Small intestine (tissue), 16 donors: Measurements from ENCODE around the gene ZC3HAV1L. TPM values are rescaled to one million over a fixed set of nuclear protein-coding genes. Genes with fewer than 3 reads are reported as not detected.
A peak's percentile ranks its signal among the peaks of the same experiment; 100 is the strongest.
"Not testable (repeated sequence)": the region's sequence is repeated elsewhere in the genome, so short reads cannot be mapped to it uniquely, and the experiment has no call there.

ENCODE experiments used
- DNase-seq, 2 donors: peaks; one replicate each; pipeline versions ENCODE4 v3.0.0 to v3.0.0-alpha.2; 2013
- FAIRE-seq: peaks from 2 replicates; lab custom pipeline; 2012; peaks lifted over from hg19 to GRCh38; lab: Jason Lieb, UNC
- H3K27ac ChIP-seq, 3 donors: one replicate each; pipeline ENCODE4 v1.5.1; 2013; ENCODE audit warnings: low read length in 2 of 3, mild to moderate bottlenecking in 2 of 3, control low read depth in 1 of 3, inconsistent platforms in 1 of 3, low read depth in 1 of 3, moderate library complexity in 1 of 3
- H3K27me3 ChIP-seq, 3 donors: one replicate each; pipeline ENCODE4 v1.6.1; 2013; ENCODE audit warnings: low read length in 3 of 3, inconsistent platforms in 1 of 3; ENCODE audit not compliant: control insufficient read depth in 3 of 3, insufficient read depth in 3 of 3
- H3K36me3 ChIP-seq, 3 donors: one replicate each; pipeline ENCODE4 v1.6.1; 2013; ENCODE audit warnings: low read length in 3 of 3, inconsistent platforms in 1 of 3, low read depth in 1 of 3, mild to moderate bottlenecking in 1 of 3, moderate library complexity in 1 of 3; ENCODE audit not compliant: control insufficient read depth in 3 of 3, insufficient read depth in 2 of 3
- H3K4me1 ChIP-seq, 3 donors: one replicate each; pipeline ENCODE4 v1.6.1; 2013; ENCODE audit warnings: low read length in 2 of 3, inconsistent platforms in 1 of 3, low read depth in 1 of 3, mild to moderate bottlenecking in 1 of 3, moderate library complexity in 1 of 3; ENCODE audit not compliant: control insufficient read depth in 3 of 3, insufficient read depth in 2 of 3
- H3K4me3 ChIP-seq, 3 donors: one replicate each; pipeline ENCODE4 v1.5.1; 2013; ENCODE audit warnings: low read length in 3 of 3, control low read depth in 1 of 3, inconsistent platforms in 1 of 3, low read depth in 1 of 3, mild to moderate bottlenecking in 1 of 3, moderate library complexity in 1 of 3
- H3K9me3 ChIP-seq, 2 donors: one replicate each; pipeline ENCODE4 v1.6.1; 2013; ENCODE audit warnings: low read depth in 1 of 2, low read length in 1 of 2; ENCODE audit not compliant: control insufficient read depth in 2 of 2, insufficient read depth in 1 of 2
- WGBS, 3 donors: extraction: QIAGEN DNeasy Blood & Tissue Kit; methylation state at CpG; one replicate each; pipeline ENCODE4 v1.1.7; 2013; 5-methylcytosine and 5-hydroxymethylcytosine counted together
- long read RNA-seq, 10 donors: transcript quantifications; one replicate each; lab custom pipeline, GENCODE V29; 2026
- polyA plus RNA-seq, 4 donors: library from polyadenylated mRNA; stranded (reverse) in 3 of 4; unstranded in 1 of 4; fragments of 200-250 nt in 3 of 4; fragments of 120-200 nt in 1 of 4; gene quantifications; one replicate each; pipeline versions ENCODE4 v1.2.1 to v1.2.3, GENCODE V29; 2013
- donor health status: healthy with polysubstance abuse.
- donor health status: control.
- donor health status: control.
- donor health status: Bipolar disorder and iron deficiency.
- donor health status: healthy.

ZC3HAV1L gene, protein sequence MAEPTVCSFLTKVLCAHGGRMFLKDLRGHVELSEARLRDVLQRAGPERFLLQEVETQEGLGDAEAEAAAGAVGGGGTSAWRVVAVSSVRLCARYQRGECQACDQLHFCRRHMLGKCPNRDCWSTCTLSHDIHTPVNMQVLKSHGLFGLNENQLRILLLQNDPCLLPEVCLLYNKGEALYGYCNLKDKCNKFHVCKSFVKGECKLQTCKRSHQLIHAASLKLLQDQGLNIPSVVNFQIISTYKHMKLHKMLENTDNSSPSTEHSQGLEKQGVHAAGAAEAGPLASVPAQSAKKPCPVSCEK
- 10 to 100 TPM in 1 of 4 donors, 1 to 10 TPM in 1, not detected in 2; 1.7 to 10.7 TPM for polyA plus RNA-seq
- long read RNA-seq, donor 1: 0 reads
- long read RNA-seq, donor 2, partial matches to known transcripts: 0 of 1 reads
- long read RNA-seq, donor 2, other reads (novel, unspliced or antisense): 0 of 1 reads
- long read RNA-seq, donor 3: 0 reads
- long read RNA-seq, donor 4: 0 reads
- long read RNA-seq, donor 5: 0 reads
- long read RNA-seq, donor 6: 0 reads
- long read RNA-seq, donor 7, partial matches to known transcripts: 5 of 12 reads
- long read RNA-seq, donor 7, other reads (novel, unspliced or antisense): 7 of 12 reads
- long read RNA-seq, donor 8: 0 reads
- long read RNA-seq, donor 9: 0 reads
- long read RNA-seq, donor 10, partial matches to known transcripts: 14 of 14 reads
- long read RNA-seq, donor 10, other reads (novel, unspliced or antisense): 0 of 14 reads

DNA sequence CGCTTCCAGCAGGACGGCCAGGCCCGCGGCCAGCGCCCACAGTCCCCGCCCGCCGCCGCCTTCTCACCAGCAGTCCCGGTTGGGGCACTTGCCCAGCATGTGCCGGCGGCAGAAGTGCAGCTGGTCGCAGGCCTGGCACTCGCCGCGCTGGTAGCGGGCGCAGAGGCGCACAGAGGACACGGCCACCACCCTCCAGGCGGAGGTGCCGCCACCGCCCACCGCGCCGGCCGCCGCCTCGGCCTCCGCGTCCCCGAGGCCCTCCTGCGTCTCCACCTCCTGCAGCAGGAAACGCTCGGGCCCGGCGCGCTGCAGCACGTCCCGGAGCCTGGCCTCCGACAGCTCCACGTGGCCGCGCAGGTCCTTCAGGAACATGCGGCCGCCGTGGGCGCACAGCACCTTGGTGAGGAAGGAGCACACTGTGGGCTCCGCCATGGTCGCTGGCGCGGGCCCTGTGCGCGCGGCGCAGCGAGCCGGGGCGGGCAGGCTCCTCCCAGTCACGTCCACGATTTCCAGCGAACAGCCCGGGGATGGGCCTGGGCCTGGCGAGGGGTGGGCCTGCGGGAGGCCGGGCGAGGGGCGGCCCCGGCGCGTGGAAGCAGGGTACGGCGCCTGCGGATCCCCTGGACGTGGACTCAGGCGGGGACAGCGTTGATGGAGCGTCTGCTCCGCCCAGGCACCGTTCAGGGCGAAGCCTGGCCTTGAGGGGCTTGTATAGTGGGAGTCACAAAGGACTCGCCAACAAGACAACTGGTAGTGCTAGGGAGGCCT, at the start of gene ZC3HAV1L:
Gene ZC3HAV1L, minus strand, starts transcription at position 457 of the 768 bp plus-strand sequence. Its CDS starts 25 bp downstream, at position 432.
- peak within 1 kb of the TSS in 2 of 3 donors; percentile 38 to 83 for H3K27ac ChIP-seq
- peaks cover 0 to 27% (median 0%) of the 10 kb centered on the region in 3 donors for H3K36me3 ChIP-seq
- FAIRE-seq (no peak), DNase-seq (peak; percentile 38 to 87)
- H3K4me3 ChIP-seq: peak within 1 kb of the TSS; percentile 58 to 76 (median 68)
- no peaks in the 10 kb centered on the region for H3K9me3 ChIP-seq
- WGBS, 3 donors: 1 to 6% (median 2%) methylated on average over 51 to 82 of the region's 82 CpGs
- no peaks in the 10 kb centered on the region for H3K27me3 ChIP-seq
- H3K4me1 ChIP-seq: peaks cover 0 to 7% (median 3%) of the 10 kb centered on the region in 3 donors

DNA sequence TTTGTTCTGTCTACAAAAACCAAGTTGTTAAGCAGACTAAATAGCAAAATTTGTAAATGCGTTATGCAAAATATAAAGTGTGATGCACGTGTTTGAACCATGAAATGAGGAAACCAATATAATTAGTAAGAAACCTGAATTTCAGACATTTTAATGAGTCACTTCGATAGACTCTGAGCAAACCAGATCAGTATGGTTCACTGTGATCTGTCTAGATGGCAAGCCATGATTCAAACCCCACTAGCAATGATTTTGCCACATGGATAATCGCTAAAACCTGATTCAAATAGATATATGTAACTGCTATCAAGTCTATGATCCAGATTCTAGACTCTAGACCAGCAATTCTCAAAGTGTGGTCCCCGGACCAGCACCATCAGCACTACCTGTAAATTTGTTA, 48.9 kb upstream of the ZC3HAV1L start:
- peaks cover 0 to 10% of the 10 kb centered on the region in 2 donors for H3K9me3 ChIP-seq
- WGBS, 3 donors: 79 to 90% (median 85%) methylated on average over 5 of the region's 5 CpGs
- no peaks in the 10 kb centered on the region for H3K27me3 ChIP-seq
- peaks cover 18 to 34% (median 19%) of the 10 kb centered on the region in 3 donors for H3K36me3 ChIP-seq
- no peak overlapping the region for H3K27ac ChIP-seq
- no peak for DNase-seq
- H3K4me3 ChIP-seq: no peak overlapping the region
- no peaks in the 10 kb centered on the region for H3K4me1 ChIP-seq
- FAIRE-seq: no peak

DNA sequence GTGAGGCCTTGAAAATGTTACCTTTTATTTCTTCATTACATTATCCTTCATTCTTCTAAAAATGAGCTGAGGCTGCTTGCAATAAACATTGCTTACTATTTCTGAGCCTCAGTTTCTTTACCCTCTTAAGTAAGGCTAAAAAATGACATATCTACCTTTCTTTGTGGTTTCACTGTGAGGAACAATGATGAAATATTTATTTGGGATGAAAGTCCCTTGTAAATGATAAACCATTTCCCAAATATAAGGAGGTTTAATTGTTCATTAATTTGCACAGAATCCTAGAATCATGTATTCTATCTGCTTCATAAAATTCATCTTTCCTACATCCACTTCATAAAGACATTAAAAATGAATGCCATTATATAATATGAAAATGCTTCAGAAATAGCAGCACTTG, 45.7 kb upstream of the ZC3HAV1L start:
- FAIRE-seq: no peak
- DNase-seq: no peak
- H3K9me3 ChIP-seq: peaks cover 0 to 2% of the 10 kb centered on the region in 2 donors
- H3K4me1 ChIP-seq: no peaks in the 10 kb centered on the region
- peaks cover 13 to 42% (median 33%) of the 10 kb centered on the region in 3 donors for H3K36me3 ChIP-seq
- no peak overlapping the region for H3K4me3 ChIP-seq
- no peaks in the 10 kb centered on the region for H3K27me3 ChIP-seq
- H3K27ac ChIP-seq: no peak overlapping the region

DNA sequence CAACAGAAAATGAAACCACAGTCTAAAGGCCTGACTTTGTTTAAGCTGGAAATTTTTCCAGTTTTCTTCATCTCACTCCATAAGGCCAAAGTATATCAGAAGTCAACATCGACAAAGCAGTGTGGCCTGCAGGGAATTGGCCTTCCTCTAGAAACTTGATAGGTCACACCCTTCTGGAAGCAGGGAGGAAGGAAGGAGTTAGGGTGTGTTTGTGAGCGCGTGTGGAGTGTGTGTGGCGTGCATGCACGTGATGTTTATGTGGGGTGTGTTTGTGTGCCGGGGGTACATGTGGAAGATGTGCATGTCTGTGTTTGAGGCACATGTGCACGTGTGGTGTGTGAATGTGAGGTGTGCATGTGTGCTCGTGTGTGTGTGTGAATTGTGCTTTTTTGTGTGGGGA, 45.1 kb upstream of the ZC3HAV1L start:
- H3K27ac ChIP-seq: no peak overlapping the region
- H3K36me3 ChIP-seq: peaks cover 16 to 45% (median 35%) of the 10 kb centered on the region in 3 donors
- H3K4me3 ChIP-seq: no peak overlapping the region
- FAIRE-seq: no peak
- no peaks in the 10 kb centered on the region for H3K4me1 ChIP-seq
- H3K27me3 ChIP-seq: no peaks in the 10 kb centered on the region
- 61 to 78% (median 75%) methylated on average over 8 of the region's 8 CpGs for WGBS, 3 donors
- no peak for DNase-seq
- H3K9me3 ChIP-seq: no peaks in the 10 kb centered on the region

DNA sequence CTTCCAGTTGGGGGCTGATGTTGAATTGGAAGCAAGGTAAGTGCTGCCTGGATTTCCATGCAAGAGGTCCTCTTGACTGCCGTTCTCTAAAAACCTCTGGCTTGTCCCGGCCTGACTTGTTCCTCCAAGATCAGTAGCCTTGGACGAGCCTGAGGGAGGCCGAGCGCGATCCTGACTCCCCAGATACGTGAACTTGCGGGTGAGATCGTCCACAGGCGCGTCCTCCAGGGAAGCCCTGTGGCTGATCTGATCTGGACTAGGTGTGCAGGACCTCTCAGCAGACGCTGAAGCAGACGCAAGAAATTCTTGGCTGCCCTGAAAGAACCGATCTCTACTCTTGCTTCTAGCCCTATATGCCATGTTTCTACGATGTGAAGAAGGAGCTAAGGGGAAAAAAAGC, 44.0 kb upstream of the ZC3HAV1L start:
- no peak overlapping the region for H3K4me3 ChIP-seq
- DNase-seq (no peak), FAIRE-seq (no peak)
- H3K9me3 ChIP-seq: no peaks in the 10 kb centered on the region
- WGBS, 3 donors: 94 to 96% (median 96%) methylated on average over 15 of the region's 15 CpGs
- no peaks in the 10 kb centered on the region for H3K4me1 ChIP-seq
- no peak overlapping the region for H3K27ac ChIP-seq
- peaks cover 16 to 50% (median 33%) of the 10 kb centered on the region in 3 donors for H3K36me3 ChIP-seq
- no peaks in the 10 kb centered on the region for H3K27me3 ChIP-seq

DNA sequence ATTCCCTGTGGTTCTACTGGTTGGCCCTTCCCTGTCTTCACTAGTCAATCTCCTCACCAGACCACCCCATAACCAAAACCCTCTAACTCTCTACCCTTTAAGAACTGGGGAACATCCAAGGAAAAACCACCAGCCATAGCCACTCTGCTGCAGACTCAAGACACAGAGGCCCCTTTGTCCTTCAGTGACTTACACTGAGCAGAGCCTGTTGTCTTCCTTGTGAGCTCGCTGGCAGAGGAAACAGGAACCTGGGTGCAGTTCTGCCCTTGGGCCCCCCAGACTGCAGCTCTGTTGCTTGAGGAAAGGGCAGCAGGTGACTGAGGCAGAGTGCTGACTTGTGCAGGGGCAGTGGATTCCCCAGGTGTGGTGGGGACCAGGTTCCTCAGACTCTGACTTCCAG, 43.1 kb upstream of the ZC3HAV1L start:
- Histone ChIP-seq H3K4me3 (no peak overlapping the region), H3K4me1 (no peaks in the 10 kb centered on the region), H3K9me3 (no peaks in the 10 kb centered on the region), H3K27me3 (no peaks in the 10 kb centered on the region), H3K27ac (no peak overlapping the region), H3K36me3 (peaks cover 13 to 50% (median 29%) of the 10 kb centered on the region in 3 donors)
- no peak for FAIRE-seq
- DNase-seq: no peak
- 70 to 88% (median 88%) methylated on average over 1 of the region's 1 CpG for WGBS, 3 donors

DNA sequence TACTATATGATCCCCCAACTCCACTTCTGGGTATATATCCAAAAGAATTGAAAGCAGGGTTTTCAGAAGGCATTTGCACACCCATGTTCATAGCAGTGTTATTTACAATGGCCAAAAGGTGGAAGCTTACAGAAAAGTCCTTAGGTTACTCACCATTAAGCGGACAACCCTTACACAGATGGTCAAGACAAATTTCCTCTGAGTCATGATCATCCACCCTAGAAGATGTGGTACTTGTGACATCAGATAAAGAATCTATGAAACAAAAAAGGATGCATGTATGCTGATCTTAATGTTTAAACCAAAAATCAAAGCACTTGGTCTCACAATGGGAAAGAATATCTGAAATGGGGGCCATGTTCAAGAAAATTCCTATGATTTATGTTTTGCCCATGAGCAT, 42.6 kb upstream of the ZC3HAV1L start:
- Histone ChIP-seq H3K27me3 (no peaks in the 10 kb centered on the region), H3K36me3 (peaks cover 13 to 49% (median 29%) of the 10 kb centered on the region in 3 donors), H3K27ac (no peak overlapping the region), H3K4me1 (no peaks in the 10 kb centered on the region), H3K4me3 (no peak overlapping the region), H3K9me3 (no peaks in the 10 kb centered on the region)
- DNase-seq (no peak), FAIRE-seq (no peak)
- 88 to 92% (median 90%) methylated on average over 1 of the region's 1 CpG for WGBS, 3 donors

DNA sequence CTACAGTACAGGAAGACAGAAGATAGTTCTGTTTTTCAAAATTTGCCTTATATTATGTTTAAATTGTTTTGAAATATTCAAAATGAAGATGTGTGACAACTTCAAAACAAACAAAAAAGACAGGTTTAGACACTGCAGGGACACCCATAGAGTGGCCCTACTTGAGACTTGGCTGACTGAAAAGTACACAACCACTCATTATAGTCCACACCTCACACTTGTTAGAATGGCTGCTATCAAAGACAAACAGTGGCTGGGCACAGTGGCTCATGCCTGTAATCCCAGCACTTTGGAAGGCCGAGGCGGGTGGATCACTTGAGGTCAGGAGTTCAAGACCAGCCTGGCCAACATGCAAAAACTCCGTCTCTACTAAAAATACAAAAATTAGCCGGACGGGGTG, 41.9 kb upstream of the ZC3HAV1L start:
- not testable (repeated sequence) for H3K27ac ChIP-seq, H3K27me3 ChIP-seq, H3K4me1 ChIP-seq, H3K9me3 ChIP-seq, DNase-seq, H3K4me3 ChIP-seq, FAIRE-seq
- H3K36me3 ChIP-seq: peaks cover 15 to 52% (median 33%) of the 10 kb centered on the region in 3 donors
- WGBS, 3 donors: 79 to 91% (median 86%) methylated on average over 5 of the region's 5 CpGs
